Stomach (tissue), 9 donors: ENCODE results near the gene EDC3. TPM values are rescaled to one million over a fixed set of nuclear protein-coding genes. Genes with fewer than 3 reads are reported as not detected.
"Not testable (repeated sequence)": the region's sequence is repeated elsewhere in the genome, so short reads cannot be mapped to it uniquely, and the experiment has no call there.

Source experiments
- DNase-seq, 2 donors: peaks; one replicate each; pipeline versions ENCODE4 v3.0.0 to v3.0.0-alpha.2; 2013 to 2019
- H3K27ac ChIP-seq, 5 donors: fragments of 200-600 bp in 4 of 5; sonication (generic) in 4 of 5; one replicate each; pipeline ENCODE4 v1.5.1; 2013 to 2019; ENCODE audit warnings: mild to moderate bottlenecking in 1 of 5, moderate library complexity in 1 of 5
- H3K27me3 ChIP-seq, 3 donors: fragments of 200-600 bp; sonication (generic); one replicate each; pipeline ENCODE4 v1.5.1; 2017 to 2019; ENCODE audit warnings: mixed run types in 1 of 3
- H3K36me3 ChIP-seq, 4 donors: fragments of 200-600 bp; sonication (generic); 1 replicate in 3 of 4; 2 replicates in 1 of 4; pipeline ENCODE4 v1.5.1; 2016 to 2019
- H3K4me1 ChIP-seq, 4 donors: fragments of 200-600 bp; sonication (generic); one replicate each; pipeline ENCODE4 v1.5.1; 2016 to 2019
- H3K4me3 ChIP-seq, 4 donors: fragments of 200-600 bp; sonication (generic) in 3 of 4; one replicate each; pipeline ENCODE4 v1.5.1; 2016 to 2019; ENCODE audit warnings: mild to moderate bottlenecking in 1 of 4
- H3K9me3 ChIP-seq, 4 donors: fragments of 200-600 bp; sonication (generic); one replicate each; pipeline ENCODE4 v1.5.1; 2016 to 2019
- CTCF ChIP-seq, 7 experiments: fragments of 450-650 bp in 4 of 7; fragments of 200-600 bp in 3 of 7; sonication (generic) in 3 of 7; IDR thresholded peaks; one replicate each; pipeline ENCODE4 v1.5.1; 2016 to 2019; ENCODE audit warnings: antibody characterized with exemption in 7 of 7, control low read depth in 2 of 7, mild to moderate bottlenecking in 1 of 7
- EP300 ChIP-seq: sonication (generic); formaldehyde crosslinking; IDR thresholded peaks from one replicate; pipeline ENCODE4 v1.6.1; 2017; ENCODE audit warnings: antibody characterized with exemption
- POLR2A ChIP-seq, 4 donors: fragments of 450-650 bp; IDR thresholded peaks; one replicate each; pipeline ENCODE4 v1.6.1; 2016; ENCODE audit warnings: antibody characterized with exemption in 4 of 4, control low read depth in 2 of 4, mild to moderate bottlenecking in 1 of 4, moderate library complexity in 1 of 4
- POLR2AphosphoS5 ChIP-seq, 3 donors: sonication (generic); formaldehyde crosslinking; IDR thresholded peaks; one replicate each; pipeline ENCODE4 v1.6.1; 2016; ENCODE audit warnings: antibody characterized with exemption in 3 of 3
- WGBS, 5 donors: extraction: QIAGEN DNeasy Blood & Tissue Kit in 3 of 5; methylation state at CpG; one replicate each; pipeline versions ENCODE4 v1.1.5 to v1.1.7; 2013 to 2018; 5-methylcytosine and 5-hydroxymethylcytosine counted together
- intact Hi-C: fragments of 100-400 bp; cut with DNase I; formaldehyde crosslinking; loops from one replicate; pipeline ENCODE4 v1.15.1; 2023; ENCODE audit warnings: low total_unique reads
- polyA plus RNA-seq, 3 donors: library from polyadenylated mRNA; stranded (reverse); fragments of 200-250 nt; gene quantifications; one replicate each; pipeline ENCODE4 v1.2.3, GENCODE V29; 2013
- total RNA-seq, 5 donors: library from RNA; depleted of rRNA; stranded (reverse); fragments of >200 nt; gene quantifications; one replicate each; pipeline versions ENCODE4 v1.1.0 to v1.2.3, GENCODE V29; 2014 to 2016
- donor health status: healthy with polysubstance abuse.
- donor health status: Bipolar disorder and iron deficiency.
- donor health status: healthy.

EDC3 gene
- total and polyA plus RNA-seq, 8 donors = 8.8 to 42.6 (median 14.6) TPM

- TF ChIP-seq EP300 = no peak
- no peak for TF ChIP-seq POLR2A (IDR thresholded peaks at IDR 0.05)
- TF ChIP-seq CTCF (IDR thresholded peaks at IDR 0.05) = no peak
- TF ChIP-seq POLR2AphosphoS5 (IDR thresholded peaks at IDR 0.05) = no peak
- Histone ChIP-seq H3K4me3 (no peak overlapping the region), H3K4me1 (no peaks in the 10 kb centered on the region), H3K36me3 (peaks cover 63 to 100% (median 99%) of the 10 kb centered on the region in 4 donors), H3K27ac (no peak overlapping the region), H3K9me3 (no peaks in the 10 kb centered on the region), H3K27me3 (no peaks in the 10 kb centered on the region)
- WGBS, 5 donors = 71 to 85% (median 75%) methylated on average over 5 to 6 of the region's 6 CpGs
- DNase-seq = no peak
- intact Hi-C loops = loop anchor here (10.0 kb wide), 1 partner anchor 256 kb away; no protein-coding TSS in a partner anchor
Observed at GRCh38 chr15:74630284-74631086, 65.3 kb downstream of the EDC3 start.

GRCh38 chr15:74629696-74630095 lies 66.1 kb downstream of the EDC3 start:
- 71 to 91% (median 80%) methylated on average over 6 to 10 of the region's 10 CpGs for WGBS, 5 donors
- intact Hi-C loops = loop anchor here (5.0 to 10.0 kb wide), 2 partner anchors 133 to 255 kb away; no protein-coding TSS in a partner anchor
- H3K27ac ChIP-seq, H3K4me1 ChIP-seq, H3K9me3 ChIP-seq, H3K27me3 ChIP-seq, DNase-seq, H3K4me3 ChIP-seq: not testable (repeated sequence)
- peaks cover 71 to 100% (median 99%) of the 10 kb centered on the region in 4 donors for H3K36me3 ChIP-seq

GRCh38 chr15:74628949-74629348 lies 66.9 kb downstream of the EDC3 start:
- no peak for DNase-seq
- 48 to 66% (median 60%) methylated on average over 5 of the region's 5 CpGs for WGBS, 5 donors
- Histone ChIP-seq H3K27ac (no peak overlapping the region), H3K9me3 (no peaks in the 10 kb centered on the region), H3K27me3 (no peaks in the 10 kb centered on the region), H3K36me3 (peaks cover 73 to 100% (median 99%) of the 10 kb centered on the region in 4 donors), H3K4me3 (no peak overlapping the region), H3K4me1 (peaks cover 0 to 4% (median 1%) of the 10 kb centered on the region in 4 donors)
- intact Hi-C loops = loop anchor here (5.0 kb wide), 1 partner anchor 133 kb away; no protein-coding TSS in a partner anchor
- no peak for TF ChIP-seq POLR2AphosphoS5 (IDR thresholded peaks at IDR 0.05)

- Histone ChIP-seq H3K36me3 (peaks cover 79 to 100% (median 99%) of the 10 kb centered on the region in 4 donors), H3K4me3 (no peak overlapping the region), H3K27ac (no peak overlapping the region), H3K9me3 (no peaks in the 10 kb centered on the region), H3K27me3 (no peaks in the 10 kb centered on the region), H3K4me1 (peaks cover 0 to 10% (median 4%) of the 10 kb centered on the region in 4 donors)
- DNase-seq = no peak
- WGBS, 5 donors = 52 to 68% (median 63%) methylated on average over 3 of the region's 3 CpGs
- intact Hi-C loops = loop anchor here (5.0 kb wide), 1 partner anchor 134 kb away; no protein-coding TSS in a partner anchor
- TF ChIP-seq POLR2AphosphoS5 (IDR thresholded peaks at IDR 0.05) (no peak), EP300 (no peak), POLR2A (IDR thresholded peaks at IDR 0.05) (no peak), CTCF (IDR thresholded peaks at IDR 0.05) (no peak)
Observed at GRCh38 chr15:74628199-74628598, 67.6 kb downstream of the EDC3 start.

- Histone ChIP-seq H3K4me3 (no peak overlapping the region), H3K27ac (no peak overlapping the region), H3K36me3 (peaks cover 83 to 100% (median 99%) of the 10 kb centered on the region in 4 donors), H3K9me3 (no peaks in the 10 kb centered on the region), H3K27me3 (no peaks in the 10 kb centered on the region), H3K4me1 (peaks cover 0 to 10% (median 4%) of the 10 kb centered on the region in 4 donors)
- TF ChIP-seq CTCF (IDR thresholded peaks at IDR 0.05) = no peak
- TF ChIP-seq POLR2A (IDR thresholded peaks at IDR 0.05) = no peak
- no peak for TF ChIP-seq POLR2AphosphoS5 (IDR thresholded peaks at IDR 0.05)
- no peak for TF ChIP-seq EP300
- DNase-seq = no peak
- 40 to 82% (median 75%) methylated on average over 1 to 5 of the region's 5 CpGs for WGBS, 5 donors
- intact Hi-C loops = loop anchor here (5.0 kb wide), 1 partner anchor 135 kb away; no protein-coding TSS in a partner anchor
Observed at GRCh38 chr15:74627766-74628165, 68.1 kb downstream of the EDC3 start.
